B cell (primary cell): ENCODE data around the gene CASTOR1. TPM values are rescaled to one million over a fixed set of nuclear protein-coding genes. Genes with fewer than 3 reads are reported as not detected.

ENCODE experiments used
- ATAC-seq: fragments of 200-7000 bp; cut with Tn5 transposase; one replicate; pipeline ENCODE4 v1.10.0; 2021; ENCODE audit warnings: low read depth, mild to moderate bottlenecking, moderate number of reproducible peaks, moderate library complexity
- CTCF ChIA-PET: fragments of 350-600 bp; sonication (Branson Sonifier 250); formaldehyde crosslinking; loops from one replicate; lab custom pipeline; 2021; ENCODE audit warnings: antibody characterized with exemption, inconsistent platforms; lab: Charles Lee
- POLR2A ChIA-PET: fragments of 350-600 bp; sonication (Branson Sonifier 250); formaldehyde crosslinking; loops from one replicate; lab custom pipeline; 2021; ENCODE audit warnings: antibody characterized with exemption; lab: Charles Lee
- DNase-seq: peaks from one replicate; pipeline ENCODE4 v3.0.0; 2013
- H2AFZ ChIP-seq: 2 replicates; pipeline ENCODE4 v1.6.1; 2012; ENCODE audit warnings: mild to moderate bottlenecking, low read depth, low read length; ENCODE audit not compliant: insufficient read depth, poor library complexity, severe bottlenecking
- H3K27ac ChIP-seq, 2 donors: 1 replicate in 1 of 2; 2 replicates in 1 of 2; pipeline ENCODE4 v1.5.1; 2012 to 2013; ENCODE audit warnings: low read length in 2 of 2, mild to moderate bottlenecking in 2 of 2, moderate library complexity in 1 of 2
- H3K27me3 ChIP-seq, 4 experiments: fragments of 200-600 bp in 1 of 4; sonication (generic) in 1 of 4; replicated peaks in 1 of 4; 1 replicate in 2 of 4; 2 replicates in 2 of 4; pipeline versions ENCODE4 v1.6.1 to v1.7.0; 2013 to 2016; ENCODE audit warnings: low read length in 3 of 4, mild to moderate bottlenecking in 2 of 4, mixed read lengths in 1 of 4, moderate library complexity in 1 of 4; ENCODE audit not compliant: insufficient read depth in 4 of 4, control insufficient read depth in 3 of 4; ENCODE audit errors: control extremely low read depth in 1 of 4
- H3K36me3 ChIP-seq, 2 experiments: replicated peaks in 1 of 2; 1 replicate in 1 of 2; 2 replicates in 1 of 2; pipeline versions ENCODE4 v1.6.1 to v1.7.1; 2013; ENCODE audit warnings: low read length in 1 of 2; ENCODE audit not compliant: insufficient read depth in 2 of 2, control insufficient read depth in 1 of 2; ENCODE audit errors: control extremely low read depth in 1 of 2, extremely low read depth in 1 of 2
- H3K4me1 ChIP-seq, 2 donors: fragments of 200-600 bp in 1 of 2; sonication (generic) in 1 of 2; 1 replicate in 1 of 2; 2 replicates in 1 of 2; pipeline versions ENCODE4 v1.5.1 to v1.6.1; 2013 to 2017; ENCODE audit warnings: low read length in 2 of 2; ENCODE audit not compliant: control insufficient read depth in 2 of 2, insufficient read depth in 2 of 2
- H3K4me2 ChIP-seq: replicated peaks from 2 replicates; pipeline ENCODE3; 2012; ENCODE audit warnings: mild to moderate bottlenecking, low read depth, low read length; ENCODE audit not compliant: poor library complexity, severe bottlenecking
- H3K4me3 ChIP-seq, 5 experiments: fragments of 200-600 bp in 1 of 5; sonication (generic) in 1 of 5; 1 replicate in 3 of 5; 2 replicates in 2 of 5; pipeline versions ENCODE4 v1.5.1 to v1.7.0; 2011 to 2016; ENCODE audit warnings: low read length in 4 of 5, mild to moderate bottlenecking in 4 of 5, low read depth in 2 of 5, control low read depth in 1 of 5, moderate library complexity in 1 of 5; ENCODE audit not compliant: insufficient read depth in 1 of 5; ENCODE audit errors: control extremely low read depth in 1 of 5, extremely low read depth in 1 of 5
- H3K79me2 ChIP-seq: fragments of 200-600 bp; sonication (generic); one replicate; pipeline ENCODE4 v1.6.0; 2016; ENCODE audit warnings: low read length; ENCODE audit not compliant: control insufficient read depth, insufficient read depth
- H3K9ac ChIP-seq: fragments of 200-600 bp; sonication (generic); 2 replicates; pipeline ENCODE4 v1.6.1; 2017; ENCODE audit warnings: mild to moderate bottlenecking, low read length, moderate library complexity
- H3K9me3 ChIP-seq, 3 donors: one replicate each; pipeline versions ENCODE4 v1.6.1 to v1.7.1; 2013; ENCODE audit warnings: low read length in 2 of 3; ENCODE audit not compliant: control insufficient read depth in 2 of 3, insufficient read depth in 1 of 3; ENCODE audit errors: control extremely low read depth in 1 of 3
- H4K20me1 ChIP-seq: 2 replicates; pipeline ENCODE4 v1.6.0; 2012; ENCODE audit warnings: mild to moderate bottlenecking, low read length; ENCODE audit not compliant: insufficient read depth, control insufficient read depth, poor library complexity, severe bottlenecking
- H3K27ac Mint-ChIP-seq: one replicate; pipeline ENCODE4 v1.8.0; 2021; ENCODE audit warnings: mixed read lengths
- H3K27me3 Mint-ChIP-seq: one replicate; pipeline ENCODE4 v1.8.0; 2021; ENCODE audit warnings: mixed read lengths
- H3K4me1 Mint-ChIP-seq: one replicate; pipeline ENCODE4 v1.8.0; 2021; ENCODE audit warnings: mixed read lengths
- H3K4me3 Mint-ChIP-seq: one replicate; pipeline ENCODE4 v1.8.0; 2021; ENCODE audit warnings: mixed read lengths
- H3K9me3 Mint-ChIP-seq: one replicate; pipeline ENCODE4 v1.8.0; 2022; ENCODE audit warnings: mixed read lengths; ENCODE audit not compliant: insufficient read depth
- EZH2 ChIP-seq: IDR thresholded peaks from 2 replicates; pipeline ENCODE4 v1.6.1; 2012; ENCODE audit warnings: borderline replicate concordance, low read depth, mild to moderate bottlenecking, moderate library complexity, low read length; ENCODE audit not compliant: insufficient read depth, poor library complexity, severe bottlenecking
- WGBS: methylation state at CpG from one replicate; pipeline ENCODE4 v1.1.5; 2013; ENCODE audit warnings: missing lambda C conversion rate; ENCODE audit not compliant: insufficient coverage; 5-methylcytosine and 5-hydroxymethylcytosine counted together
- intact Hi-C: fragments of 100-400 bp; cut with micrococcal nuclease; formaldehyde crosslinking; loops from one replicate; pipeline ENCODE4 v1.10.0; 2022
- polyA plus RNA-seq: library from polyadenylated mRNA; depleted of rRNA; stranded (reverse); fragments of >200 nt; gene quantifications from 2 replicates; pipeline ENCODE4 v1.2.3, GENCODE V29; 2012
- total RNA-seq, 2 donors: library from RNA; stranded (reverse); fragments of 120-200 nt in 1 of 2; gene quantifications; 1 replicate in 1 of 2; 2 replicates in 1 of 2; pipeline versions ENCODE4 v1.2.3 to v1.2.4, GENCODE V29; 2013 to 2022
- TF ChIP-seq, protein P1 (sequence below): fragments of 200-600 bp; IDR thresholded peaks from one replicate; pipeline ENCODE4 v1.8.0; 2022; ENCODE audit warnings: antibody characterized with exemption, mild to moderate bottlenecking

CASTOR1 gene
- total and polyA plus RNA-seq, 2 donors (not counting 1 experiment from before 2014, with no cell fraction given): 16.3 to 18.4 TPM

DNA sequence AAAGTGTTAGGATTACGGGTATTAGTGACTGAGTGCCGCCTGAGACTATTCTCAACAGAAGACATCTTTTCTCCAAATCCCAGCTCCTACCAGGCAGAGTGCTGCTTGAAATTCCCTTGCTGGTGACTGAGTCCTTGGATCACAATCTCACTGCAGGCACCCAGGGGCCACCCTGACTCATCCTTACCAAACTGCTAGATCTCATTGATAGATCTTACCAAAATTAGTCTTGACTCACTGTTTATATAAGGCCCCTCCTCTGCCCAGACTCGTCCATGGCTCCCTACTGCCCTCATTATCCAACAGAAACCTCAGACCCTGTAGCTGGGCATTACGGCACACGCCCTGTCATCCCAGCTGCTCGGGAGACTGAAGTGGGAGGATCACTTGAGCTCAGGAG, 22.7 kb upstream of the CASTOR1 start:
- peaks cover 91 to 92% of the 10 kb centered on the region in 2 donors for H3K4me1 ChIP-seq
- H3K4me1 Mint-ChIP-seq: peaks cover 92% of the 10 kb centered on the region
- H3K27me3 ChIP-seq: no peaks in the 10 kb centered on the region
- no peaks in the 10 kb centered on the region for H4K20me1 ChIP-seq
- peak overlapping the region; percentile 94 for H3K27ac Mint-ChIP-seq
- H3K36me3 ChIP-seq: peaks cover 0 to 11% of the 10 kb centered on the region in 2 experiments
- no peak for TF ChIP-seq EZH2
- TF ChIP-seq, protein P1, sequence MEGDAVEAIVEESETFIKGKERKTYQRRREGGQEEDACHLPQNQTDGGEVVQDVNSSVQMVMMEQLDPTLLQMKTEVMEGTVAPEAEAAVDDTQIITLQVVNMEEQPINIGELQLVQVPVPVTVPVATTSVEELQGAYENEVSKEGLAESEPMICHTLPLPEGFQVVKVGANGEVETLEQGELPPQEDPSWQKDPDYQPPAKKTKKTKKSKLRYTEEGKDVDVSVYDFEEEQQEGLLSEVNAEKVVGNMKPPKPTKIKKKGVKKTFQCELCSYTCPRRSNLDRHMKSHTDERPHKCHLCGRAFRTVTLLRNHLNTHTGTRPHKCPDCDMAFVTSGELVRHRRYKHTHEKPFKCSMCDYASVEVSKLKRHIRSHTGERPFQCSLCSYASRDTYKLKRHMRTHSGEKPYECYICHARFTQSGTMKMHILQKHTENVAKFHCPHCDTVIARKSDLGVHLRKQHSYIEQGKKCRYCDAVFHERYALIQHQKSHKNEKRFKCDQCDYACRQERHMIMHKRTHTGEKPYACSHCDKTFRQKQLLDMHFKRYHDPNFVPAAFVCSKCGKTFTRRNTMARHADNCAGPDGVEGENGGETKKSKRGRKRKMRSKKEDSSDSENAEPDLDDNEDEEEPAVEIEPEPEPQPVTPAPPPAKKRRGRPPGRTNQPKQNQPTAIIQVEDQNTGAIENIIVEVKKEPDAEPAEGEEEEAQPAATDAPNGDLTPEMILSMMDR: no peak
- H3K9me3 ChIP-seq: no peaks in the 10 kb centered on the region
- ChIA-PET POLR2A (no interaction called here), CTCF (interaction anchor here (19.2 kb wide), 1 partner anchor 22 kb away, joined by 229 read pairs; the partner anchor contains the start of gene CASTOR1)
- no peak overlapping the region for H2AFZ ChIP-seq
- intact Hi-C loops: no loop called here
- no peaks in the 10 kb centered on the region for H3K27me3 Mint-ChIP-seq
- 100% methylated on average over 6 of the region's 6 CpGs for WGBS
- H3K9me3 Mint-ChIP-seq: no peaks in the 10 kb centered on the region
- H3K4me2 ChIP-seq: peak overlapping the region; percentile 42
- DNase-seq: no peak
- H3K79me2 ChIP-seq: peaks cover 88% of the 10 kb centered on the region
- ATAC-seq: no peak
- no peak overlapping the region for H3K4me3 ChIP-seq
- H3K4me3 Mint-ChIP-seq: peak overlapping the region; percentile 13
- H3K27ac ChIP-seq: peak overlapping the region in 1 of 2 donors; percentile 86
- no peak overlapping the region for H3K9ac ChIP-seq

DNA sequence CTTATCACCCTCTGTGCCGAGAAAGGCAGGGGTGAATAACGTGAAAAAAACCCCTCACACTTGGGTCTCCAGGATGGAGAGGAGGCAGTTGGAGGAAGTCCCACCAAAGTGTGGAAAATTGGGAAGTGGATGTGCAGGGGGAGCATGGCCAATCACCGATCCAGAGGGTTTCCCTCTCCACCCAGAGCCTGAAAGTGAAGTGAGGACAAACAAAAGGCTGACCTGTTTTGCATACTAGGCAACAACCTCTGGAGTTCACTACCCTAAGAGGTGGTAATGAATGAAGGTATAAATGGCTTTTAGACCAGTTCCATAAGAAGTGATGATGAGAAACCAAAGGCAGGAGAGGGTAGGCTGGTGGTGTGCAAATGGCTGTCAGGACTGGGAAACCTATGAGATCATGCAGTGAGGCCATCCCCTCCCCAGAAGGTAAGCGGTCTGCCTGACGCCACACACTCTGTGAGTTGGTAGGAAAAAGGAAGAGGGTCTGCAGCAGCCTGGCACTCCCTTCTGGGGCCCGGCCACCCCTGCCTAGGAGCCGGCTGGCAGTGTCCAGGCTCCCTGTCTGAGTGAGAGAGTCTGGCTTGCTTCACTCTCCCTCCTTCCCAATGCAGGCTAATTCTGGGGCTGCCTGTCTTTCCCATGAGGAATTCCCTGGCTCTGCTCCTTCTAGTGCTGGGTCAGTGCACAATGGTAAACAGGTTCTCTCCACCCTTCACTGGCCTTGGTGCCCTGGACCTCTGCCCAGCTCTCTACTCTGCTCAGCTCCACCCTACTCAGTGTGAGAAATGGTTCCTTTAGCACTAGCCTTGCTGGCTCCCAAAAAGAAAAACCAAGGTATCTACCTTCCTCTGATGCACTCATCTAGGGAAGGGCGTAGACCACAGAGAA, 21.8 kb upstream of the CASTOR1 start:
- Mint-ChIP-seq H3K27ac (peak overlapping the region; percentile 94), H3K4me1 (peaks cover 97% of the 10 kb centered on the region), H3K9me3 (no peaks in the 10 kb centered on the region), H3K27me3 (no peaks in the 10 kb centered on the region), H3K4me3 (peak overlapping the region; percentile 58)
- intact Hi-C loops: no loop called here
- DNase-seq: no peak
- Histone ChIP-seq H3K4me3 (no peak overlapping the region), H3K9me3 (no peaks in the 10 kb centered on the region), H3K79me2 (peaks cover 81% of the 10 kb centered on the region), H4K20me1 (no peaks in the 10 kb centered on the region), H3K27me3 (no peaks in the 10 kb centered on the region), H3K27ac (peak overlapping the region; percentile 69 to 86), H3K4me2 (peak overlapping the region; percentile 60), H3K36me3 (peaks cover 0 to 9% of the 10 kb centered on the region in 2 experiments), H3K9ac (peak overlapping the region; percentile 18), H3K4me1 (peaks cover 96 to 99% of the 10 kb centered on the region in 2 donors), H2AFZ (no peak overlapping the region)
- POLR2A ChIA-PET: interaction anchor here (1.4 to 2.9 kb wide), 2 partner anchors 16 to 21 kb away, joined by 4 to 22 read pairs; partner anchors contain the start of gene TBC1D10A
- CTCF ChIA-PET: interaction anchor here (1.0 to 19.2 kb wide), 3 partner anchors 10 to 21 kb away, joined by 5 to 229 read pairs (median 5); partner anchors contain the start of gene CASTOR1
- TF ChIP-seq, protein P1: no peak
- TF ChIP-seq EZH2: no peak
- 90% methylated on average over 3 of the region's 8 CpGs for WGBS
- ATAC-seq: no peak
